KOPT-K1 (cell line): ENCODE results near the gene RASGRP4.
"Not testable (repeated sequence)": the region's sequence is repeated elsewhere in the genome, so short reads cannot be mapped to it uniquely, and the experiment has no call there.

ENCODE experiments used
- H3K27ac ChIP-seq: fragments of 200-600 bp; sonication (generic); 2 replicates; pipeline ENCODE4 v1.5.1; 2016; ENCODE audit warnings: antibody characterized with exemption, mild to moderate bottlenecking, low read depth, low read length; ENCODE audit not compliant: poor library complexity, severe bottlenecking
- H3K36me3 ChIP-seq: fragments of 200-600 bp; sonication (generic); 2 replicates; pipeline ENCODE4 v1.5.1; 2017; ENCODE audit warnings: antibody characterized with exemption, mild to moderate bottlenecking, low read length, moderate library complexity; ENCODE audit not compliant: insufficient read depth
- H3K9me3 ChIP-seq: fragments of 200-600 bp; sonication (generic); 2 replicates; pipeline ENCODE4 v1.5.1; 2017; ENCODE audit warnings: antibody characterized with exemption, low read length, mild to moderate bottlenecking; ENCODE audit not compliant: insufficient read depth, poor library complexity, severe bottlenecking

The RASGRP4 gene, protein sequence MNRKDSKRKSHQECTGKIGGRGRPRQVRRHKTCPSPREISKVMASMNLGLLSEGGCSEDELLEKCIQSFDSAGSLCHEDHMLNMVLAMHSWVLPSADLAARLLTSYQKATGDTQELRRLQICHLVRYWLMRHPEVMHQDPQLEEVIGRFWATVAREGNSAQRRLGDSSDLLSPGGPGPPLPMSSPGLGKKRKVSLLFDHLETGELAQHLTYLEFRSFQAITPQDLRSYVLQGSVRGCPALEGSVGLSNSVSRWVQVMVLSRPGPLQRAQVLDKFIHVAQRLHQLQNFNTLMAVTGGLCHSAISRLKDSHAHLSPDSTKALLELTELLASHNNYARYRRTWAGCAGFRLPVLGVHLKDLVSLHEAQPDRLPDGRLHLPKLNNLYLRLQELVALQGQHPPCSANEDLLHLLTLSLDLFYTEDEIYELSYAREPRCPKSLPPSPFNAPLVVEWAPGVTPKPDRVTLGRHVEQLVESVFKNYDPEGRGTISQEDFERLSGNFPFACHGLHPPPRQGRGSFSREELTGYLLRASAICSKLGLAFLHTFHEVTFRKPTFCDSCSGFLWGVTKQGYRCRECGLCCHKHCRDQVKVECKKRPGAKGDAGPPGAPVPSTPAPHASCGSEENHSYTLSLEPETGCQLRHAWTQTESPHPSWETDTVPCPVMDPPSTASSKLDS

DNA sequence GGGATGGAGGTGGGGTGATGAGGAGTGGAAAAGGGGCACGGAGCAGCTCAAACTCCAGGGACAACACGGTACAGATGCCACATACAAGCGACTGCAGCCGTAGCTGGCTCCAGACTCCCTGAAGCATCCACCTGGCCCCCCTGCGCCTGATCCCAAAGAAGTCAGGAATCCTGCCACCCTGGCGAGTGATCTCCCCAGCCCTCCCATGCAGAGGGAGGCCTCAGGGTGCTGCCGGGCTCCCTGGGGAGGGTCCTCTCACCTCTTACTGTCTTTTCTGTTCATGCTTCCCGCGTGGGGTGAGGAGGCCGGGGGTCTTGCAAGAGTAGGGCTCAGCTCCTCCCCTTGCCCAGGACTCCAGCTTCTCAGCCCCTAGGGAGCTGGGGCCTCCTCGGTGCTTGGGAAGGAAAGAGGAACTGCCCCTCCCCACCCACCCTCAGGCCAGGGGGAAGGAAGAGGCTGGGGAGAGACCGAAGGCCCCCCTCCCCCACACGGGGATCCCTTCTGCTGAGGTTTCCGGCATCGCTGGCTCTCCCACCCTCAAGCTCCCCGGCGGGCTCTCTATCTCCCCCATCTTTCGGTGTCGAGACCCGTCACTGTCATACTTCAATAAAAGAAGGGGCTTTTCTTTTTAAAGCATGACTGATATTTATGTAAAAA, at the start of gene RASGRP4:
TSS of gene RASGRP4 (minus strand) at position 410 of the 657 bp plus-strand sequence. CDS start at position 282, 128 bp downstream.
- no peaks in the 10 kb centered on the region for H3K36me3 ChIP-seq
- H3K27ac ChIP-seq, result no peak within 1 kb of the TSS
- H3K9me3 ChIP-seq, result no peaks in the 10 kb centered on the region

DNA sequence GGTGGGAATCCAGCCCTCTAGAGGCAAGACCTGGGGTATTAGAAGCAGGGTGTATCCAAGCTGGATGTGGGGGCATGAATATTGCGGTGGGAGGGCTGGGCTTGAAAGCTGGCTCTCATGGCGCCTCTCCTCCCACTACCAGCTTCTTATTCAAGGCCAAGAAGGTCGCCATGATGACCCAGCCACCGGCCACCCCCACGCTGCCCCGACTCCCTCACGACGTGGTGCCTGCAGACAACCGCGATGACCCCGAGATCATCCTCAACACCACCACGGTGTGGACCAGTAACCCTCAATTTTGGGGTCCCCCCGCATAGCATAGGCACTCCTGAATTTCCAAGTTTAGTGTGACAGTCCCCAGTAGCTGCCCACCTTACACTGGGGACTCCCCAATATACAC, 49.2 kb upstream of the RASGRP4 start:
- H3K9me3 ChIP-seq, result no peaks in the 10 kb centered on the region

DNA sequence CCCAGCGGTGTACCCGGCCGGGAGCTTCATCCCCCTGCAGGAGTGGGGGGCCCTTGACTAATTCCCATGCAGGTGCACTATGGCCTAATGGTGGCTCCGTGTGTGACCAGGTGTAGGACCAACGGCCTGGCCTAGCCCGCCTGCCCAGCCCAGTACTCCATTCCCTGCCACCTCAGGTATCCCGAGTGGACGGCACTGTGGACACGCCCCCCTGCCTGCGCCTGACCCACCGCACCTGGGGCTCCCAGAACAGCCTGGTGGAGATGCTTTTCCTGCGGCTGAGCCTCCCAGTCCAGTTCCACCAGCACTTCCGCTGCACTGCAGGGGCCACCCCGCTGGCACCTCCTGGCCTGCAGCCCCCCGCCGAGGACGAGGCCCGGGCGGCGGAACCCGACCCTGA, 47.2 kb upstream of the RASGRP4 start:
- Histone ChIP-seq H3K27ac (no peak overlapping the region), H3K9me3 (no peaks in the 10 kb centered on the region), H3K36me3 (no peaks in the 10 kb centered on the region)

More for the DNA sequence above, 49.2 kb upstream of the RASGRP4 start:
- Histone ChIP-seq H3K27ac (no peak overlapping the region), H3K36me3 (no peaks in the 10 kb centered on the region)

DNA sequence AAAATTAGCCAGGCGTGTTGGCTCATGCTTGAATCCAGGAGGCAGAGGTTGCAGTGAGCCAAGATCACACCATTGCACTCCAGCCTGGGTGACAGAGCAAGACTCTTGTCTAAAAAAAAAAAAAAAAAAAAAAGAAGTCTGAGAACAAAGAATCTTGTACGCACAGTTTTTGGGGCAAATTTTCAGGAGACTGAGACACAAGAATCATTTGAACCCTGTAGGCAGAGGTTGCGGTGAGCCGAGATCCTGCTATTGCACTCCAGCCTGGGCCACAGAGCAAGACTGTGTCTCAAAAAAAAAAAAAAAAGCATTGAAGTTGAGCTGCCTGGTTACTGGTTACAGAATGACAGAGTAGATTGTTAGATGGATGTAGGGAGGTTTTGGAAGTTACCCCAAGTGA, 46.7 kb upstream of the RASGRP4 start:
- H3K9me3 ChIP-seq, H3K36me3 ChIP-seq, H3K27ac ChIP-seq: not testable (repeated sequence)

DNA sequence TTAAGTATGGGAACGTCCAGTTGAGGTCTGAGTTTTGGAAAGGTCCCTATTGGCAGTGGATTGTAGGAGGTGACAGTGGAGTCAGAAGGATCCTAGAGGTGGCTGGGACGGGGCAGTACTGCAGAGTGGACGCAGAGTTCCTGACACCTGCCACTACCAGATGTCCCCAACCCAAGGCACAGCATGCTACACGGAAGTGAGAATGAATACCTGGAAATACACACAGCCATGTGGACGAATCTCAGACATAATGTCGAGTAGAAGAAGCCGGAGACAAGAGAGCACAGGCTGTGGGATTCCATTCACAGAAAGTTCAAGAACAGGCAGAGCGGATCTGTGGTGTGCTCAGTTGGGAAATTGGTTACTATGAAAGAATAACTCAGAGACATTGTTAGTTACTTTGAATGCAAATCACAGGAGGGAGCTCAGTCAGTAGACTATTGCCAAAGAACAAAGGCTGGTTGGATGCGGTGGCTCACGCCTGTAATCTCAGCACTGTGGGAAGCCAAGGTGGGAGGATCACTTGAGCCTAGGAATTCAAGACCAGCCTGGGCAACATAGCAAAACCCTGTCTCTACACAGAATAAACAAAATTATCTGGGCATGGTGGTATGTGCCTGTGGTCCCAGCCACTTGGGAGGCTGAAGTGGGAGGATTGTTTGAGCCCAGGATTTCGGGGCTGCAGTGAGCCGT, 44.9 kb upstream of the RASGRP4 start:
- Histone ChIP-seq H3K9me3 (no peaks in the 10 kb centered on the region), H3K36me3 (no peaks in the 10 kb centered on the region), H3K27ac (no peak overlapping the region)

DNA sequence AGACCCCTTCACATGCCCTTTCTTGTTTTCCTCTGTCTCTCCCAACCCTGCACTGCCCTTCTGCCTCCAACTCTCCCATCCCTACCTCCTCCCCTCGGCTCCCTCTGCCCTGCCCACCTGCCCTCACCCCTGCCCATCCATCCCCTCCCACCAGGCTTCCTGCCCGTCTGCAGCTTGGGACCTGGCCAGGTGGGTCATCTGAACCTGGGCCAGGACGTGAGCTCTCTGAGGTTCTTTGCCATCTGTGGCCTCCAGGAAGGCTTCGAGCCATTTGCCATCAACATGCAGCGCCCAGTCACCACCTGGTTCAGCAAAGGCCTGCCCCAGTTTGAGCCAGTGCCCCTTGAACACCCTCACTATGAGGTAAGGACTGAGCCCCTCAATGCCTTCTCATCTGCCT, 43.1 kb upstream of the RASGRP4 start:
- Histone ChIP-seq H3K9me3 (no peaks in the 10 kb centered on the region), H3K27ac (no peak overlapping the region), H3K36me3 (no peaks in the 10 kb centered on the region)

DNA sequence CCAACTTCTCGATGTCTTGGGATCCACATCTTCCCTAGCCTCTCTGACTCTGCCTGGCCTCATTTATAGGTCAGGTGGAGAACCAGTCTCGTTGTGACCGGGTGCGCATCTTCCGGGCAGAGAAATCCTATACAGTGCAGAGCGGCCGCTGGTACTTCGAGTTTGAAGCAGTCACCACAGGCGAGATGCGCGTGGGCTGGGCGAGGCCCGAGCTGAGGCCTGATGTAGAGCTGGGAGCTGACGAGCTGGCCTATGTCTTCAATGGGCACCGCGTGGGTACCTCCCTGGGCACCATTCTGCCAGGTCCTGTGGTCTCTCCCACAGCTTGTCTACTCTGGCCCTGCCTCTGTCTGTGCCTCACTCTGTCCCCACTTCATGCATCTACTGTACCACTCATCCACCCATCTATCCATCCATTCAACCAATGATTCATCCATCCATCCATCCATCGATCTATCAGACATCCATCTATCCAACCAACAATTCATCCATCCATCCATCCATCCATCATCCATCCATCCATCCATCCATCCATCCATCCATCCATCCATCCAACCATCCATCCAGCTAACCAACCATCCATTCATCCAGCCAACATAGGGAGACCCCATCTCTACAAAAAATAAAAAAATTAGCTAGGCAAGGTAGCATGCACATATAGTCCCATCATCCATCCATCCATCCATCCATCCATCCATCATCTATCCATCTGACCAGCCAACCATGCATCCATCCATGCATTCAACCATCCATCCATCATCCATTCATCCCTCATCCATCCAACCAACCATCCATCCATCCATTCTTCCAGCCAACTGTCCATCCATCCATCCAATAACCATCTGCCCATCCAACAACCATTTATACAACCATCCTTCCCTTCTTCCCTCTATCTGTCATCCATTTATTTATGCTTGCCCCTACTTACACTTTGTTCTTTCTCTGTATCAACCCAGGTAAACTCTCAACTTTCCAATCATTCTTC, 41.8 kb upstream of the RASGRP4 start:
- Histone ChIP-seq H3K36me3 (no peaks in the 10 kb centered on the region), H3K27ac (no peak overlapping the region), H3K9me3 (no peaks in the 10 kb centered on the region)

DNA sequence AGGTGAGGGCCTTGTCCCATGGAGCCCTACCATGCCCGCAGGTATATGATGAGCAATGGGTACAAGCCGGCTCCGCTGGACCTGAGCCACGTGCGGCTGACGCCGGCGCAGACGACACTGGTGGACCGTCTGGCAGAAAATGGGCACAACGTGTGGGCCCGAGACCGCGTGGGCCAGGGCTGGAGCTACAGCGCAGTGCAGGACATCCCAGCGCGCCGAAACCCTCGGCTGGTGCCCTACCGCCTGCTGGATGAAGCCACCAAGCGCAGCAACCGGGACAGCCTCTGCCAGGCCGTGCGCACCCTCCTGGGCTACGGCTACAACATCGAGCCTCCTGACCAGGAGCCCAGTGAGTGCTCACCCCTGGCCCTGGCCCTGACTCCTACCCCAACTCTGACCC, 40.0 kb upstream of the RASGRP4 start:
- Histone ChIP-seq H3K27ac (no peak overlapping the region), H3K9me3 (no peaks in the 10 kb centered on the region)

DNA sequence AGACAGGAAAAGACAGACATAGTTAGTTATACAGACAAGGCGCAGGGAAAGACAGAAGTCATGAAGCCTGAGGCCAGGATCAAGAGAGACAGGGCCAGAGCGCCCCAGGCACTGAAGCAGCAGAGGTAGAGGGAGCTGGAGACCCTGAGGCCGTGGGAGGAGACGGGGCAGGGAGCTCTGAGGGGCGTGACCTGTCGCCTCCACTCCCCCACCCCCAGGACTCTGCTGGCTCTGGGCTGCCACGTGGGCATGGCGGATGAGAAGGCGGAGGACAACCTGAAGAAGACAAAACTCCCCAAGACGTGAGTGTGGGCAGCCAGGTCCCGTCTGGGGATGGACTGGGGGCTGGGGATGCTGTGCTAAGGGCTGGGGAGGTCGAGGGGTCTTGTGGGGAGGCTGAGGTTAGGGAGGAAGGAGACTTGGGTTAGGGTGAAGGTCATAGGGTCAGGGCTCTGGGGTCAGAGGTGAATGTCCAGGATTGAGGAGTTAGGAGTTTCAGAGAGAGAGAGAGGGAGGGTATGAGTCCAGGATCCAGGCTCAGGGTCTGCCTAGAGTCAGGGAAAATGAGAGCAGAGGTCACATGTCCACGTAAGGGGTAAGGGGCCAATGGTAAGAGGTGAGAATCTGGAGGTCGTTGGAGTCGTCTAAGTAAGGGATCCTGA, 38.5 kb upstream of the RASGRP4 start:
- Histone ChIP-seq H3K9me3 (no peaks in the 10 kb centered on the region), H3K36me3 (no peaks in the 10 kb centered on the region), H3K27ac (no peak overlapping the region)

More for the DNA sequence above, 40.0 kb upstream of the RASGRP4 start:
- H3K36me3 ChIP-seq, result no peaks in the 10 kb centered on the region

DNA sequence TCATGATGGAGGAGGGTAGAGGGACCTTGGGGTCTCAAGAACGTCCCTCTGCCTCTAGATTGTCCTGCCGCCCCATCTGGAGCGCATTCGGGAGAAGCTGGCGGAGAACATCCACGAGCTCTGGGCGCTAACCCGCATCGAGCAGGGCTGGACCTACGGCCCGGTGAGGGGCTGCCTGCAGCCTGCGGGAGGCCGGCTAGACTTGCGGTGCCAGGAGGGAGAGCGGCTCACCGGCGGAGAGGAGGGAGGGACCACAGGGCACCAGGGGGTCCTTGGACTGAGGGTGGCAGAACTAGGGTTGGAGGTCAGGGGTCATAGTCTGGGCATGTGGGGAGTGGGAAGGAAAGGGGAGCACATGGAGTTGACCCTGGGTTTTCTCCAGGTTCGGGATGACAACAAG, 37.3 kb upstream of the RASGRP4 start:
- Histone ChIP-seq H3K9me3 (no peaks in the 10 kb centered on the region), H3K27ac (no peak overlapping the region), H3K36me3 (no peaks in the 10 kb centered on the region)

DNA sequence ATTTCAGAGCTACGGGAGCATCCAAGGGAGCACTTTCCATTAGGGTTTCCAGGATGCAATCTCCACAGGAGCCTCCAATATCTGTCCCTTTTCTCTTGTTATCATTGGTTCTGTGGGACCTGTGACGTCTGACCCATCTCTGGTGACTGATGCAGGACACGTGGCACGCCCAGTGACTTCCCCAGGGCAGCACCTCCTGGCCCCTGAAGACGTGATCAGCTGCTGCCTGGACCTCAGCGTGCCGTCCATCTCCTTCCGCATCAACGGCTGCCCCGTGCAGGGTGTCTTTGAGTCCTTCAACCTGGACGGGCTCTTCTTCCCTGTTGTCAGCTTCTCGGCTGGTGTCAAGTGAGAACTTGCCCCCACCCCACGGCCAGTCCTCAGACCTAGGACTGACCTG, 33.0 kb upstream of the RASGRP4 start:
- no peaks in the 10 kb centered on the region for H3K36me3 ChIP-seq
- no peaks in the 10 kb centered on the region for H3K9me3 ChIP-seq
- H3K27ac ChIP-seq, result no peak overlapping the region

DNA sequence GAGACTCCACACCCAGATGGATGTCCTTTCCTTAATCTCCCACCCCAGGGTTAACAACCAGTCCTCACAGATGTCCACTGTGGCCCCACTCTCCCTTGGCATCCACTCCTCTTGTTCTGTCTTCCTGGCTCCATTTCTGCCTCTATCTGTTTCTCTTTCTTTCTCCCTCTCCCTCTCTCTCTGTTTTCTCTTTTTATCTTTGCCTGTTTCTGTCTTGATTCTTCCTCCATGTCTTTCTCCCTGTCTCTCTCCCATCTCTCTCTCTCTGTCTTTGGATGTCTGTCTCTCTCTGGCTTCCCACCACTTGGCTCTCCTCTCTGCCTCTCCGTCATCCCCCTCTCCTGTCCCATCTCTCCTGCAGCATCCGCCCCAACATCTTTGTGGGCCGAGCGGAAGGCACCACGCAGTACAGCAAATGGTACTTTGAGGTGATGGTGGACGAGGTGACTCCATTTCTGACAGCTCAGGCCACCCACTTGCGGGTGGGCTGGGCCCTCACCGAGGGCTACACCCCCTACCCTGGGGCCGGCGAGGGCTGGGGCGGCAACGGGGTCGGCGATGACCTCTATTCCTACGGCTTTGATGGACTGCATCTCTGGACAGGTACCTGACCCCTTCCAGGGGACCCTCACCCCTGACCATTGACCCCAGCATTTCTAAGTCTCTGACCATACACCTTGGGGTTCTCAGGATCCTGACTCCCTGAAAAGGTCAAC, 31.8 kb upstream of the RASGRP4 start:
- H3K9me3 ChIP-seq, result no peaks in the 10 kb centered on the region
- no peak overlapping the region for H3K27ac ChIP-seq
- H3K36me3 ChIP-seq, result no peaks in the 10 kb centered on the region

DNA sequence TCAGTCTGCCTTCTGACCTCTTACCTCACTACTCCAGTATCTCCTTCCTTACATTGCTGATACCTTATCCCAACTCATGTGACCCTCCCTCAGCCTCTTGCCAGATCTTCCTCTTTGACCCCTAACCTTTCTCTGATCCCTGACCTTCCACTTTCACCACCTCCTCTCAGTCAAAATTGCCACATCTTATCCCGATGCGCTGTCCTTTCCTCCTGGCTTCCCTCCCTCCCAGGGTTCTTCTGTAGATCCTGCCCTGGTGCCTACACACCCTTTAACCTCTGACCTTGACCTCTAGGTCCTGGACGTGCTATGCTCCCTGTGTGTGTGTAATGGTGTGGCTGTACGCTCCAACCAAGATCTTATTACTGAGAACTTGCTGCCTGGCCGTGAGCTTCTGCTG, 31.2 kb upstream of the RASGRP4 start:
- Histone ChIP-seq H3K36me3 (no peaks in the 10 kb centered on the region), H3K9me3 (no peaks in the 10 kb centered on the region), H3K27ac (no peak overlapping the region)
